Heart left ventricle (tissue), 16 donors: ENCODE data around the gene COP1. TPM values are rescaled to one million over a fixed set of nuclear protein-coding genes. Genes with fewer than 3 reads are reported as not detected.
A peak's percentile ranks its signal among the peaks of the same experiment; 100 is the strongest.

Experiments used
- ATAC-seq, 4 donors: fragments of 200-7000 bp; cut with Tn5 transposase; one replicate each; pipeline ENCODE4 v1.9.1; 2020 to 2022; ENCODE audit warnings: moderate library complexity in 4 of 4, mild to moderate bottlenecking in 3 of 4, moderate number of reproducible peaks in 1 of 4
- DNase-seq, 5 donors: peaks; one replicate each; pipeline ENCODE4 v3.0.0-alpha.2; 2020
- H3K27ac ChIP-seq, 12 donors: fragments of 200-600 bp; sonication (generic) in 4 of 12; one replicate each; pipeline versions ENCODE4 v1.5.0 to v1.8.0; 2016 to 2022; ENCODE audit warnings: mild to moderate bottlenecking in 2 of 12
- H3K27me3 ChIP-seq, 9 donors: fragments of 200-600 bp; sonication (generic) in 2 of 9; one replicate each; pipeline versions ENCODE4 v1.5.1 to v1.8.0; 2016 to 2022; ENCODE audit warnings: mild to moderate bottlenecking in 3 of 9
- H3K36me3 ChIP-seq, 9 donors: fragments of 200-600 bp; sonication (generic) in 2 of 9; one replicate each; pipeline versions ENCODE4 v1.5.0 to v1.8.0; 2018 to 2022; ENCODE audit warnings: mild to moderate bottlenecking in 2 of 9
- H3K4me1 ChIP-seq, 12 donors: fragments of 200-600 bp; sonication (generic) in 4 of 12; one replicate each; pipeline versions ENCODE4 v1.5.0 to v1.8.0; 2016 to 2022; ENCODE audit warnings: mild to moderate bottlenecking in 3 of 12
- H3K4me3 ChIP-seq, 12 donors: fragments of 200-600 bp; sonication (generic) in 4 of 12; one replicate each; pipeline versions ENCODE4 v1.5.0 to v1.8.0; 2017 to 2022; ENCODE audit warnings: mild to moderate bottlenecking in 9 of 12, moderate library complexity in 4 of 12
- H3K9me3 ChIP-seq, 12 donors: fragments of 200-600 bp; sonication (generic) in 4 of 12; one replicate each; pipeline versions ENCODE4 v1.5.0 to v1.8.0; 2016 to 2022; ENCODE audit warnings: mild to moderate bottlenecking in 1 of 12
- POLR2A ChIP-seq, 2 donors: fragments of 450-650 bp; IDR thresholded peaks; one replicate each; pipeline ENCODE4 v1.6.1; 2017; ENCODE audit warnings: antibody characterized with exemption in 2 of 2, mild to moderate bottlenecking in 2 of 2, moderate library complexity in 2 of 2
- WGBS, 4 donors: extraction: QIAGEN DNeasy Blood & Tissue Kit in 2 of 4; methylation state at CpG; one replicate each; pipeline versions ENCODE4 v1.1.5 to v1.1.7; 2013 to 2018; 5-methylcytosine and 5-hydroxymethylcytosine counted together
- intact Hi-C, 10 donors: fragments of 100-400 bp; cut with DNase I; formaldehyde crosslinking; loops; one replicate each; pipeline versions ENCODE4 v1.11.1 to v1.14.2; 2022
- polyA plus RNA-seq, 2 donors: library from polyadenylated mRNA; stranded (reverse); fragments of 200-250 nt; gene quantifications; one replicate each; pipeline ENCODE4 v1.2.3, GENCODE V29; 2013
- total RNA-seq, 9 donors: library from RNA; depleted of rRNA in 2 of 9; stranded (reverse); fragments of >200 nt in 2 of 9; fragmentation: NEBNext Ultra II Directional in 3 of 9; extraction: Animal tissue kit (Norgen Biotek cat#: 25700) in 3 of 9; gene quantifications; one replicate each; pipeline versions ENCODE4 v1.1.0 to v1.2.4, GENCODE V29; 2016 to 2023
- TF ChIP-seq, protein P1 (sequence below), 12 donors: fragments of 200-600 bp; sonication (generic) in 4 of 12; IDR thresholded peaks; one replicate each; pipeline versions ENCODE4 v1.5.0 to v1.8.0; 2018 to 2022; ENCODE audit warnings: antibody characterized with exemption in 12 of 12, mild to moderate bottlenecking in 5 of 12
- donor health status: ischemic (EF 13 %, LVEDD 7.1; RV severe dilation, severe dysfunction).
- donor health status: healthy with polysubstance abuse.
- donor health status: DM: no; HTN: yes; CAD: no.
- donor health status: DM: no; HTN: no; CAD: no.
- donor health status: ischemic (EF 25% LVEDD 6.9; RV normal size, moderate dysfunction).
- donor health status: ischemic (EF 25% LVEDD 5.7; RV mildly dilated, moderate dysfunction).
- donor health status: healthy.
- donor health status: DM: yes; HTN: yes; CAD: no.
- donor health status: ischemic (EF 35%, LVEDD 5.7; RV mildly dilated, moderate dysfunction).
- donor health status: nonischemic (EF 11% LVEDD 7.7; RV severe dilation, severe dysfunction).
- donor health status: DM: yes; HTN: yes; CAD: no.
- donor health status: PGD.
- donor health status: ischemic (EF 29% LVEDD 5.4; RV normal size, mild dysfunction).
- donor health status: nonischemic (EF 23%, LVEDD 6.1; RV moderate dilation, normal function).

Gene COP1
- total and polyA plus RNA-seq, 11 donors: 19.9 to 31.7 (median 23.1) TPM

DNA sequence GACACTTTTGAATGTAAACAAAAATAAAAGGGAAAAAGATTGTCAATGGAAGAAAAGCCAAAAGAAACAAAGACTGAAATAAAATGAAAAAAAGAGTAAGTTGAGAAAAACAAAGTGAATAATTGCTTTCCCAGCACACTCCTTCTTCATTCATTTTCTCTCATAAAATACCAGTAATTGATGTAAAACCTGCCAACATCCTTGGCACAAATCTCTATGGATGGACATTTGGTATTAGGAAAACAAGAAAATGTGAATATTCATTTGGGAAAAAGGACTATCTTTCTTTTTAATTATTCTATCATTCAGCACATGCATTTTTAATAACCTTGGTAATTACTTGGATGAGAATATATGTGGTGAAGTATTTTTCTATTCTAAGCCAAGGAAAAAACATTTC lies 259.3 kb downstream of the COP1 start:
- intact Hi-C loops: no loop called here
- peaks cover 0 to 54% (median 32%) of the 10 kb centered on the region in 9 donors for H3K36me3 ChIP-seq
- peaks cover 0 to 3% (median 0%) of the 10 kb centered on the region in 12 donors for H3K4me1 ChIP-seq
- H3K4me3 ChIP-seq: no peak overlapping the region
- peaks cover 0 to 10% (median 0%) of the 10 kb centered on the region in 12 donors for H3K9me3 ChIP-seq
- no peak overlapping the region for H3K27ac ChIP-seq
- no peaks in the 10 kb centered on the region for H3K27me3 ChIP-seq
- DNase-seq (no peak), ATAC-seq (no peak)
- TF ChIP-seq POLR2A (IDR thresholded peaks at IDR 0.05): no peak
- TF ChIP-seq, protein P1, sequence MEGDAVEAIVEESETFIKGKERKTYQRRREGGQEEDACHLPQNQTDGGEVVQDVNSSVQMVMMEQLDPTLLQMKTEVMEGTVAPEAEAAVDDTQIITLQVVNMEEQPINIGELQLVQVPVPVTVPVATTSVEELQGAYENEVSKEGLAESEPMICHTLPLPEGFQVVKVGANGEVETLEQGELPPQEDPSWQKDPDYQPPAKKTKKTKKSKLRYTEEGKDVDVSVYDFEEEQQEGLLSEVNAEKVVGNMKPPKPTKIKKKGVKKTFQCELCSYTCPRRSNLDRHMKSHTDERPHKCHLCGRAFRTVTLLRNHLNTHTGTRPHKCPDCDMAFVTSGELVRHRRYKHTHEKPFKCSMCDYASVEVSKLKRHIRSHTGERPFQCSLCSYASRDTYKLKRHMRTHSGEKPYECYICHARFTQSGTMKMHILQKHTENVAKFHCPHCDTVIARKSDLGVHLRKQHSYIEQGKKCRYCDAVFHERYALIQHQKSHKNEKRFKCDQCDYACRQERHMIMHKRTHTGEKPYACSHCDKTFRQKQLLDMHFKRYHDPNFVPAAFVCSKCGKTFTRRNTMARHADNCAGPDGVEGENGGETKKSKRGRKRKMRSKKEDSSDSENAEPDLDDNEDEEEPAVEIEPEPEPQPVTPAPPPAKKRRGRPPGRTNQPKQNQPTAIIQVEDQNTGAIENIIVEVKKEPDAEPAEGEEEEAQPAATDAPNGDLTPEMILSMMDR (IDR thresholded peaks at IDR 0.05): no peak

DNA sequence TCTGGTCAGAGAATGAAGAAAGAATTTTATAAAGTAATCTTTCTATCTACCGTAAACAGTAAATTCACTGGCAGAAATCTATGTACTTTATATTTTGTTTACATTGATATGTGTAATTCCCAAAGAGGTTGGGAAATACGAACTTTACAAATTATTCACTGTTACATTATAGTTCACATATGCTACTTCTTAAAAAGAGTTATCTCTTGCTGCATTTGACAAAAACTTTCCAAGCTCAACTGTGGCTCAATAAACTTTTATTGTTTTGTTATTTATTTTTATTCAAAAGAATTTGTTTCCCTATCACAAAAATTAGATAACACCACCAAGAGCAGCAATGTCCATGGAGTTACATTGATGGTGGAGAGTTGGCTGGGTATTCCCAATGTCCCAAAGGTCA lies 262.5 kb downstream of the COP1 start:
- H3K27me3 ChIP-seq: no peaks in the 10 kb centered on the region
- DNase-seq (no peak), ATAC-seq (no peak)
- intact Hi-C loops: no loop called here
- WGBS, 4 donors: 94 to 96% (median 95%) methylated on average over 2 of the region's 2 CpGs
- peaks cover 0 to 85% (median 39%) of the 10 kb centered on the region in 9 donors for H3K36me3 ChIP-seq
- TF ChIP-seq POLR2A (IDR thresholded peaks at IDR 0.05): no peak
- TF ChIP-seq, protein P1 (IDR thresholded peaks at IDR 0.05): no peak
- no peaks in the 10 kb centered on the region for H3K9me3 ChIP-seq
- no peak overlapping the region for H3K4me3 ChIP-seq
- no peak overlapping the region for H3K27ac ChIP-seq
- peaks cover 0 to 5% (median 0%) of the 10 kb centered on the region in 12 donors for H3K4me1 ChIP-seq

DNA sequence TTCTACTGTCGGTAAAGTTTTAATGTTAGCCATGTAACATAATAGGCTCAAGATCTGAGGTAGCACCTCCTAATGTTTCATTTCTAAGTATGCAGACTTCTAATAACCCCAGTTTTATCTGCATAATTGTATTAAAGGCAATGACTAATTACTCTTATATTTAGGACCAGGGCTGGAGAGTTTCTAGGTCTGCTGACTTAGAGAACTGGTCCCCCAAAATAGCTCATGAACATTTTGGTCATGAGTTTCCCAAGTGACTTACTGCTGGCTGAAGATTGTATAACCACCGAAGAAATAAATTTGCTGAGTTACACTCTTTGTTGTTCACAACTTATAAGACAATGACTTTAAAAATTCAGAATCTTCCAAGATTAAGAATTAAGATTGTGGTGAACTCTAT lies 265.9 kb downstream of the COP1 start:
- Histone ChIP-seq H3K27me3 (no peaks in the 10 kb centered on the region), H3K36me3 (peaks cover 0 to 70% (median 31%) of the 10 kb centered on the region in 9 donors), H3K4me1 (peaks cover 0 to 5% (median 0%) of the 10 kb centered on the region in 12 donors), H3K27ac (no peak overlapping the region), H3K4me3 (no peak overlapping the region), H3K9me3 (no peaks in the 10 kb centered on the region)
- 64 to 75% (median 72%) methylated on average over 2 of the region's 2 CpGs for WGBS, 4 donors
- intact Hi-C loops: no loop called here
- no peak for TF ChIP-seq POLR2A (IDR thresholded peaks at IDR 0.05)
- TF ChIP-seq, protein P1 (IDR thresholded peaks at IDR 0.05): no peak
- DNase-seq (no peak), ATAC-seq (peak in 2 of 4 donors; percentile 48 to 59)

DNA sequence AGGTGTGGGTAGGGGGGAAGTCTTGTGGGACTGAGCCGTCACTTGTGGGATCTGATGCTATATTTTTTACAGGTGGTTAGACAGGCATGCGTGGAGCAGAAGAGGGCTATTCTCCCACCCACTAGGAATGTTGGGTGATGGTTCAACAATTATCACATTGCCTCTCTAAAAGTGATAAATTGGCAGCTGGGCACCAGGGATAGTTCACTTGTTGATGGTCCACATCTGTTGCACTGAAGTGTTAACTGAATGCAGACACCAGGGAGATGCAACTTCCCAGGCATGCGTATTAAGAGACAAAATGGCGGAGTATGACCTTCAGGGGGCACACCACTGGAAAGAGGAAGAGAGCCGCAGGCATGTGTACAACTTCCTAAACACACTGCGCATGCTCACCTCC lies 270.4 kb downstream of the COP1 start:
- TF ChIP-seq POLR2A (IDR thresholded peaks at IDR 0.05): no peak
- TF ChIP-seq, protein P1 (IDR thresholded peaks at IDR 0.05): no peak
- 93 to 99% (median 96%) methylated on average over 6 of the region's 6 CpGs for WGBS, 4 donors

More for the DNA sequence above, 270.4 kb downstream of the COP1 start:
- H3K4me3 ChIP-seq: no peak overlapping the region
- H3K27ac ChIP-seq: no peak overlapping the region
- H3K36me3 ChIP-seq: peaks cover 0 to 28% (median 10%) of the 10 kb centered on the region in 9 donors
- H3K27me3 ChIP-seq: no peaks in the 10 kb centered on the region
- peaks cover 0 to 9% (median 0%) of the 10 kb centered on the region in 12 donors for H3K4me1 ChIP-seq
- intact Hi-C loops: no loop called here
- DNase-seq: no peak
- no peak for ATAC-seq
- no peaks in the 10 kb centered on the region for H3K9me3 ChIP-seq
